ENCODE results near the gene MYOM3.

MYOM3 gene

DNA sequence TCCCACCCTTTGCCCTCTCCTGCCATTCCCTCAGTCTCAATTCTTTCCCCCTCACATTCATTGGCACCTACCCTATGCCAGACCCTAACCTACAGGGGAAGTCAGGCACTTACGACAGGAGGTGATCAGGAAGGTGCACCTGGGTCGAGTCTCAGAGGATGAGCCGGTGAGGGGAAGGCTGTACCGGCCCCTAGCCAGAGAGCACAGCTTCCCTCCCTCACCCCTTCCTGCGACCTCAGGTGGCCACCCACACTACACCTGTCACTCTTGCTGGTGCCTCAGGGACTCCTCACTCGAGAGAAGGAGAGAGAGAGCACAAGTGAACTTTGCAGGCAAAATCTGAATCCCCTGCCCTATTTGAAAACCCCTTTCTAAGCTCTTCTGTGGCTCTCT lies 1.7 kb upstream of the MYOM3 start:
- DNase-seq: no peak

DNA sequence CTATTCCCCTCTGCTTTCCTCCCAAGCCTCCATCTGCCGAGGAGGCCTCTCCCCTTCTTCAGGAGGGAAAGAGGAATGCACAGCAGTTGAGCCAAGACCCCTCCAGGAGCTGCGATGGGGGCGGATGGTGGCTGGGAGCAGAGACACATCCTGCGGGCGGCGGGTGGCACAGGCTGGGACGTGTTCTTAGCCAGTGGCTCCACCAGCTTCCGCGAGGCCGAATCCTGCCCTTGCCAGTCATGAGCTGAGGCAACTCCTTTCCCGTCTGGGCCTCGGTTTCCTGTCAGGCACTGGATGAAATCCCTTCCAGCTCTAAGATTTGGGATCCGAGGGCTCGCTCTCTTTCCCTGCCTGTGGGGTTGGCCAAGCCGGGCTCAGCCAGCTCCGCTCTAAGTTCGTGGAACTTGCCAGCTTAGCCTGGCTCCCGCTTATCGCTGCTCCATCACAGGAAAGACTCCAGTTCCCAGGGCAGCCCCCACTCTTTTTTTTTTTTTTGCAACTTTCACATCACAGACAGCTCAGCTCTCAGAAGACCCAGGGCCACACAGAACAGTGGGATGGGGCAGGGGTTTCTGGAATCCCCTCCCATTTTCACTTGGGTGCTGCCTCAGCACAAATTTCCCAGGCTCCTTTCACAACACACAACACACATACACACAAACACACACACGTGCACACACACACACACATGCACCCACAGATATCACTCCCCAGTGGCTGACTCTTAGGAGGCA lies 506 bp downstream of the MYOM3 start:
- no peak for DNase-seq

DNA sequence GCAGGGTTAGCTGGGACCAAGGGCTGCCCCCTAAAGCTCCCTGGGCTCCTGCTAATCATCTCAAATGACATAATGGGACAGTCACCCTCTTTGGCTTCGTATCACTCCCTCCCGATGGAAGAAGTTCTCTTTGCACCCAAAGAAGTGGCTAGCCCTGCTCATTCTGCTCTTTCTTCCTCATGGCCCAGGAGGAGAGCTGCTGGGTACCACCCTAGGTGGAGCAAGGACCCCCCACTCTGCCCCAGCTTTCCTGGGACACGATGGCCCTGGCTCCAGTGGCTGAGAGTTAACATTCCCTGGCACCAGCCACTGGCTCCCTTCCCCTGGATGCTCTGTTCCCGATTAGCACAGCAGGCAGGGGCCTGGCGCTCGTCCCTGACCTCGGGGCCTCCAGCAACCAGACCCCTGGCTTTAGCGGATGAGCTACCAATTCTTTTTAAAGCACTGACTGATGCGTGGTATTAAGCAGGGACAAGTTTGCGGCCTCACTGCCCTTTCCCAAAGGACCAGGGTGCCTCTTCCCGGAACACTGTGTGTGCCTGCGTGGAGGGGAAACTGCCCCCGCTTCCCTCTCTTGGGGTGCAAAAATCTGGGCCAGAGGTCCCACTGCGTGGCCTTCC lies 1.2 kb downstream of the MYOM3 start:
- DNase-seq: no peak

DNA sequence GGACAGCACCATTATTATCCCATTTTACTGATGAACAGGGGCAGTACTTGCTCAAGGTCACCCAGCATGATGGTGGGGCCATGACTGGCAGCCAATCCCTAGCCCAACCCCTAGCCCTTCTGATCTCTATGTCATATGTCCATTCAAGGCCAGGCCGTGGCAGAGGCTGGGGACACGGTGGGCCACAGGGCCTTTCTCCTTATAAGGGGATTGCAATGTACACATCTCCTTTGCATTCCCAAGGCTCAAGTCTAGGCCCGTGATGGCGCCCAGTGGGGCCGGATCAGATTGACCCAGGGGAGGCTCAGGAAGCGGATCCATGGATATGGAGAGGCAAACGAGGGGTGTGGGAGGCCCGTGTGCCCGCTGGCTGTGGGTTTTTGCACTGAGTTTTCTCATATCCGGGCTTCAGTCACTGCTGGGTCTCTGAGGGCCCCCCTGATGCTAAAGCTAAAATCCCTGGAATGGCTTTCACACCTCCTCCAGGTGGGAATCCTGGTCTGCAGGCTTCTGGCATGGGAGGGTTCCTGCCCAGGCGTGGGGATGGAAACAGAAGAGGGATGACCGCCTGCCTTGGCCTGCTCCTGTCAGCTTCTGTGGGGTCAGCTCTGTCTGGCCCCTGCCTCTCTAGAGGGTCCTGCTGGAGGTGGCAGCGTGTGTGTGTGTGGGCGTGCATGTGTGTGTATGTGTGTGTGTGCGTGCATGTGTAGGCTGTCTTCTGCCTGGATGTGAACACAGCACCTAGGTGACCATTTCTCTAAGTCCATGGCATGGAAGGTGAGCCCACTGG lies 2.1 kb downstream of the MYOM3 start:
- no peak for DNase-seq

DNA sequence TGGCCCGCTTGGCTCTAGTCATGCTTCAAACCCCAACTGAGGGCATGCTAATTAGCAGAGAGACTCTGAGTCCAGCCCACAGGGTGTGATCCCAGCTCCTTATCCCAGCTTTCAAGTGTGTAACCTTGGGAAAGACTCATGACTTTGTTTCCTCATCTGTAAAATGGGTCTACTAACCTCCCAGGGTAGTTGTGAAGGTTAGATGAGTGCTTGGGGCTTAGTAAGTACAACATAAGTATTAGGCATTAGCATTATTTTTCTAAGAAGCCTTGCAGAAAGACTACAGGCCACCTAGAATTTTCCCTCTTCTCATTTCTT lies 2.8 kb downstream of the MYOM3 start:
- no peak for DNase-seq

DNA sequence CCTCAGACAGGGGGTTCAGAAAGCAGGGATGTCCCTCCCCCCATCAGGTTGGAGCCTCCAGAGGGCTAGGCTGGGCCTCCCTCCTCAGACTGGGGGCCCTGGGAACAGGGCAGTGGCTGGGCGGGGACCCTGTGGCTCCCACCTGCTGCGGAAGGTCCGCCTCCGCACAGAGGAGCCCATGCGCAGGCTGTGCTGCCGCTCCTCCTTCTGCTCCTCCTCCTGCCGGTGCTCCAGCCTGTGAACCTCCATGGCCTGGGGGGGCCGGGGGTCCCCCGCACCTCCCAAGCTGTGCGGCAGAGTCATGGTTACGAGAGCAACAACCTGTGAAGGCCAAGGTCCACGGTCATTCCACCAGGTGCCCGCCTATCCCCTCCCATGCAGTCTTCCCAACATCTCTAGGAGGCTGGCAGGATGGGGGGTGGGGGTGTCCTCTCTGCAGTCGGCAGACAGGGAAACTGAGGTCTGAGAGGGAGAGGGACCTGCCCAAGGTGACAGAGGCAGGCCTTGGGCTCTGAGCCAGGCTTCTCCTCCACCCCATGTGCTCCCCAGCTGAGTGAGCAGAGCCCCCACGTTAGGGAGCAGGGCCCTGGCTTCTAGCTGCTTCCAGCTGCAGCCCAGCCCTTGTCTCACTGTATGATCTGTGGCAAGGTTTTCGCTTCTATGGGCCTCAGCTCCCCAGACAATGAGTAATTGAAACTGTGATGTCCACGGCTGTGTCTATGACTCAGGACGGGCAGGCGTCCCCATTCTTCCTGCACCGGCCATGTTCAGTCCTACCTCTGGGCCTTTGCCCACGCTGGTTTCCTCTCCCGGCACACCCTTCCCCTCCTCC lies 3.4 kb downstream of the MYOM3 start:
- DNase-seq: no peak

DNA sequence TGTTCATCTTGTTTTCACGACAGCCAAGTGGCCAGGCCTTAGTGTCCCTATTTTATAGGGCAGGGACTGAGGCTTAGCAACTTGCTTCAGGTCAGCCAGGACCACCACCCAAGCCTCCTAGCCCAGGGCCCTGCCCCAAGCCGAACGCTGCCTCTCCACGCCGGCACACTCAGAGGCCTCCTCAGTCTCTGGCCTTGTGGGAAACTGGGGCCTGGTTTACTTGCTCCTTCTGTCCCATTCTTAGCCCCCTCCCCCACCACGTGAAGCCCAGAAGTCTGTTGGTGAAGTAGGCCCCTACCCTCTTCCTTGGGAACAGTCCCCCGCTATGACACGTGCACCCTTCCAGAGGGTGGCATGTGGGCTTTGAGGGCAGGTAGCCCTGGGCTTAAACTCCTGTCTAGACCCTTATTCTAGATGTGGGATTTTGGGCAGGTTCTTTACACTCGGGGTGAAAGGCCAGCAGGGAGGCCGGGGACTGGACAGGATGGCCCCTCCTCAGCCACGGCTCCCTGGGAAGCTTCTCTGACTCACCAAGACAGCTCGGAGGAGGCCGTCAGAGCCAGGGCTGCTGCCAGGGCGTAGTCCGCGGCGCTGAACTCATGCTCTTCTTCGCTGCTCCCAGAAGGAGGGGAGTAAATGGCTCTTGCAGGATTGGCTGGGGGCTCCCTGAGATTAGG lies 4.3 kb downstream of the MYOM3 start:
- no peak for DNase-seq

DNA sequence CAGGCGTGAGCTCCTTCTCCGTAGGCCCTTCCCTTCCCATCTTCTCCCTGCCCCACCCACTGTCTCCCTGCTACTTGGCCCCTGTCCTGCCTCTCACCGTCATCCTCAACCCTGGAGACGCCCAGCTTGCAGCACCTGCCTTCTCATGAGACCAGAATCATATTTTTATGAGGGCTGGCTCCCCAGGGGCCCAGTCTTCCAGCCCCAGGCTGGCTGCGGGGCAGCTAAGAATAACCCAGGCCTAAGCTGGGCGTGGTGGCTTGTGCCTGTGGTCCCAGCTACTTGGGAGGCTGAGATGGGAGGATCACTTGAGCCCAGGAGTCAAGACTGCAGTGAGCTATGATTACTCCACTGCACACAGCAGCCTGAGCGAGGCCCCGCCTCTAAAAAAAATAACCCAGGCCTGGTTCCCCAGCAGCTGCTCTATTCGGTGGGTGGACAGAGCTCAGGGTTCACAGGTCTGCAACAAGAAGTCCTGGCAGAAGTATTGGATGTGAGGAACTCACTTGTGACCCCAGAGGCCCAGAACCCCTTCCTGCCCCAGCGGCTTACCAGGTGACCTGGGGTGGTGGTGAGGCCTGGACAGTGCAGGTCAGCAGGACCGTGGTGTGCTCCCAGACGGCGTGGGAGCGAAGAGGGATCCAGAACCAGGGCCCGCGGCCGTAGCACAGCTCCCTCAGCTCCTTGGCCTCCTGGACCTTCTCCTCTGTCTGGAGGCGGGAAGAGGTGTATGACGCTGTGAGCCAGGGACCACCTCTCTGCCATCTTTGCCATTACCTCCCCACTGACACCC lies 6.4 kb downstream of the MYOM3 start:
- DNase-seq: no peak

DNA sequence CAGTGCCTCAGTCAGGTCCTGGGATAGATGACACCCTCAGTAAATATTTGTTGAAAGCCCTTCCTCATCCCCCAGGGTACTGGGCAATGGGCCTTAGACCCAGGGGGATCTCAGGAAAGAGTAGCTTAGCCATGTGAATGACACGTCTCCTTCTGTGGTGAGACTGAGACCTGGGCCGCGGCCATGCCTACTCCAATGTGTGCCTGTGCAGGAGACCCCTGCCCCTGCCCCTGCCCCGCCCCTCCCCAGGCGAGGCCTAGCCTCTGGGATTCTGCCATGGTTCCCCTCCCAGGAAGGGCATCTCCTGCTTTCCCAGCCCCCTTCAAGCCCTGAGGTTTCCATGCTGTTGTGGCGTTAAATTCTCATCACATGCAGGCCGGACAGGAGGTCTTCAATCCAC lies 7.1 kb downstream of the MYOM3 start:
- no peak for DNase-seq

DNA sequence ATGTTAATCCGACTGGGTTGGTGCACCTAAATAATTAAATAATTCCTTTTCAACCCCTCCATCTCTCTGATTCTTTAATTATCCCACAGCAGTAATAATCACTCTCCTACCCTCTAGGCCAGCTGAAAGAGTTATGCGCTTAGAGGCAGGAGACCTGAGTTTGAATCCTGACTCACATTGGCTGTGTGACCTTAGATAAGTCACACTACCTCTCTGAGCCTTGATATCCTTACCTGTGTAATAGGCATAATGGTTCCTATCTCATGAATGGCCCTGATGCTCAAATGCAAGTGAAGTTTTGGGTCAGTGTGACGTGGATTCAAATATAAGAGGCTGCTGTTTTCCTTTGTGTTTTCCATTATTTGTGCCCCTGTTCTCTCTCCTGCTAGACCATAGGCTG lies 8.1 kb downstream of the MYOM3 start:
- DNase-seq: no peak

DNA sequence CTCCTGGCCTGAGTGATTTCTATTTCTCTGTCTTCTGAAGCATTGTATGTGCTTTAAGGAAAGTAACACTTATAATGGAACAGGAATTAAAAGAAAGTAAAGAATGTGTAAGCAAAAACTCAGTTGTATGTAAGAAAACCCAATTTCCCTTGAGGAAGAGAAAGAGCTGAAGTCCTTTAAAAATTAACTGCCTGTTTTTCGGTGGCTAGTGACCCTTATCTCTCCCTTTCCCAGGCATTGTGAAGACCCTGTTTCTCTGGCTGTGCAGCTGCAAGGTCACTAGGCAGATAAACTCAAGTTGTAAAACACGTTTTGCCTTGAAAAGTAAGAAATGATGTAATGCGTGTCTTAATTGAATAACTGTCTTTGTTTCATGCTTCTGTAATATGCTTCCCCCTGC lies 8.5 kb downstream of the MYOM3 start:
- no peak for DNase-seq

DNA sequence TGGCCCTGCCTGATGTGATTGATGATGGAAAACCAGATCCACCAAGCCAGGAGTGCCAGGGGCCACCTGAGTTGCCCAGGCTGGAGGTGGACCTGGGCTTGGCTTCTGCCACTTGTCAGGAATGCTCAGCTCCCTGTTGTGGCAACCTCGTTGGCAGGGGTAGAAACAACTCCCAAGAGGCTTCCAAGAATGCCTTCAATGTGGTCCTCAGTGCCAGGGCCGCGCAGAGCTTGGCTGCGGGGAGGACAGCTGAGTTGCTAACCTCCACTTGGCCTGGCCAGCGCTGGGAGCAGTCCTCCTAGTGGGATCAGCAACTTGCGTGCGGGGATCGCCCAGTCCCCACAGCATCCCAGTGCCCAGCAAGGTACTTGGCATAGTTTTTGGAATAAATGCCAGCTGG lies 9.0 kb downstream of the MYOM3 start:
- no peak for DNase-seq

DNA sequence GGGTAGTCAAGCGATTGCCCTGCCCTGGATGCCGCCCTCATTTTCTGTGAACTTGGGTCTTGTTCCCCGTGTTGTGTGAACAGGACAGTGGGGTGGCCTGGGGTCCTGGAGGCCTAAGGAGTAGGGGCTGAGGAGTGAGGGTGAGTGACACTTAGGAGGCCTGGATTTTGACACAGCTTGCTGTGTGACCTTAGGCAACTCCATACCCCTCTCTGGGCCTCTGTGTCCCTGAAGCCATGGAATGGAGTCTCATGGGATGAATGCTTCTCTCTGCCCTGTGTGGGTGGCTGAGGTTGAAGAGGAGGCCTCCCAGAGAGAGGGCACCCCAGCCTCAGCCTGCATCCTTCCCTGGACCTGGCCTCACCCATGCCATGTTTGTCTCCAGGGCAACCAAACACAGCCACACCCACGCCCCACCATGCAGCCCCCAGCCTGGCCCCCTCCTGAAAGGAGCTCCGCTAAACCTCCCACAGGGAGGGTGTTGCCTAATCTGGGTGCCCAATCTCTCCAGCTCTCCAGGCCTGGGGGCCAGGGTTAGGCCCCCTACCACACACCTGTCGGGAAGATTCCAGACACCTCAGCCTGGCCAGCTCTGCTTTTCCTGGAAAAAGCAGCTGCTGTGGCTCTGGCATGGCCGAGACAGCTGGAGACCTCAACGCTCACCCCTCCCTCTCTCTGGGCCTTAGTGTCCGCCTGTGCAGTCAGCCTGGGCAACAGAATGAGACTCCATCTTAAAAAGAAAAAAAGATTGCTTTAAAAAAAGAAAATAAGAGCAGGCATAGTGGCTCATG lies 9.9 kb downstream of the MYOM3 start:
- DNase-seq: no peak

DNA sequence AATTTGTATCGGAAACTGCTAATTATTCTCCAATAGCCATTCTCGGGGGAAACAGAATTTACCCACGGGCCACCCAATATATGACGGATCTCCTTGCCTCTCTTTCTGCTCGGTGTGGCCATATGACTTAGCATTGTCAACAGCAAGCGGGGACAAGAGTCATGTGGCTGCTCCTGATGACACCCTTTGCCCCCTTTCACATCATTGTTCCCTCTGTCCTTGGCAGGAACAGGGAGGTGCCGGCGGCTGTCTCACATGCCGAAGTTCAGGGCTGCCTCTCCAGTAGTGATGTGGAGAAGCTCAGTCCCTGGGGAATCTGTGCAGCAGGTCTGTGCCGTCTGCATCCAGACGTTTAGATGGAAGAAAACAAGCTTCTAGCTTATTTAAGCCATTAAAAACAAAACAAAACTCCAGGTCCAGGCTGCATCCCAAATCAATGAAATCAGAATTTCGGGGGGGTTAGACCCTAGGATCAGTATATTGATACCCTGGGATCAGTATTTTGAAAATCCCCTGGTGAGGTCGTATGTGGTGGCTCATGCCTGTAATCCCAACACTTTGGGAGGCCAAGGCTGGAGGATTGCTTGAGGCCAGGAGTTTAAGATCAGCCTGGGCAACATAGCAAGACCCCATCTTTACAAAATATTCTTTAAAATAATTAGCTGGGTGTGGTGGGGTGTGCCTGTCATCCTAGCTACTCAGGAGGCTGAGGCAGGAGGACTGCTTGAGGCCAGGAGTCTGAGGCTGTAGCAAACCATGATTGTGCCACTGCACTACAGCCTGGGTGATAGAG lies 10.8 kb downstream of the MYOM3 start:
- DNase-seq: no peak

DNA sequence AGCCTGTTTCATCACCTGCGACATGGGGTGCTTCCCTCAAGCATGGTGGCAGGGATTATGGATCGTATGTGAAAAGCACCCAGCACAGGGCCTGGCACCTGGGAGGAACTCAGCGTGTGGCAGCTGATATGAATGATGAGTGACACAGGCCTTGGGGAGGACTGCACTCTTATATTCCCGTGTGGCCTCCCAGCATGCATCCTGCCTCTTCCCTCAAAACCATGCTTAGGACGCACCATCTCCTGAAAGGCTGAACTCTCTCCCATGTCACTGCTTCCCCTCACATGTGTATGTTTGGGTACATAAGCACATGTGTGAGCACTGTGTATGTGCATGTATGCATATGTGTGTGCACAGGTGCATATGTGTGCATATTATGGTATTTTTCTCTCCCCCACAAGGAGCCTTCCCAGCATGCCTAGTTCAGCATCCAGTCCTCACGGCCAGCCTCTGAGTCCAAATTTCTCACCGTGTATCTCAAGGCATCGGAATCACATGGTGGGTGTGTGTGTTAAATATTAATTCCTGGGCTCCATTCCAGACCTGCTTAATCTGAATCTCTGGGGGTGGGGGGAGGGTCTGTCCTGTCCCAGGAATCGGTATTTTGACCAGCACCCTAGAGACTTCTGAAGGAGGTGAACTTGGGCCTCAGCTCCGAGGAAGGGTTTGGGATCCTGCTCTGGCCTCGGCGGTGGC lies 12.8 kb downstream of the MYOM3 start:
- no peak for DNase-seq

DNA sequence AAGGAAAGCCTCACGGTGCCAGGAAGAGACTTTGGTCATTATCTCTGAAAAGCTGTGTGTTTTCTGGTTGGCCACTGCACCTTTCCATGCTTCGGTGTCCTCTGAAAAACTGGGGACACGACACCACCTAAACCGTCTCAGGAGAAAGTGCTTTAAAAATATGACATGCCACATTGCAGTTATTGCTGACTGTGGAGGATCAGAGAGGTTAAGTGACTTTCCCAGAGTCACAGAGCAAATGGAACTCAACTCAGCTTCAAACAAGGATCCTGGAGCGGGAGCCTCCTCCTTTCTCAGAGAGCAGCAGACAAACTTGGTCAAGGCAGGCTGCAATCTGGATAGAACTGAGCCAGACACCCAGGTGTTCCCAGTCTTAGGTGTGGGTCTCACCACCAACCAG lies 13.8 kb downstream of the MYOM3 start:
- no peak for DNase-seq

DNA sequence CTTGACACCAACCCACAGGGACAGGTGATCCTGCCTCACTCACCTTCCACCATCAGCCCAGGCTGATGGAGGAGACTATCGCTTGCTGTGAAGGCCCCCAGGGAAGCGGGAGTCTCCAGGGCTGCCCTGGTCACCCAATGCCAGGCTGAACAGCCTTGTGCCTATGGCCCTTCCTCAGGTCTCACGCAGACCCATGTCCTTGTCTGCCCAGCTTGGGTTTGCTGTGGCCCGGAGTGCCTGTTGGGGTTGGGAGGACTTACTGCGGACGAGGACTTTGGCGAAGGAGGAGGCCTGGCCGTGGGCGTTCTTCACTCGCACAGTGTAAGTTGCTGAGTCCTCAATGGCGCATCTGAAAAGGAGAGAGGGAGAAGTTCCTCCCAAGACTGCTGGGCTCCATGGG lies 14.3 kb downstream of the MYOM3 start:
- no peak for DNase-seq

DNA sequence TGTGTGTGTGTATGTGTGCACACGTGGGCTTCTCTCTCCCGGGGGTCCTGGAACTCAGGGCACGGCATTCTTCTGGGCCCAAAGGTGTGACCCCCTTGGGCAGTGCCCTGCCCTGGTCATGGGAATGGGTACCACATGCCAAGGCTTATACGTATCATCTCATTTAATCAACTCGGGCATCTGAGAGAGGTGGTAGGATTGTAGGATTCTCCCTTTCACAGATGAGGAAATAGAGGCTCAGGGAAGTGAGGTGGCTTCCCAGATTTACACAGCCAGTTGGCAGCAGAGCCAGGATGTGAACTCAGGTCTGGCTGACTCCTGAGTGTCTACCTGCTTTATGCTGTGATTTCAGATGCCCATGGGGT lies 15.2 kb downstream of the MYOM3 start:
- no peak for DNase-seq

DNA sequence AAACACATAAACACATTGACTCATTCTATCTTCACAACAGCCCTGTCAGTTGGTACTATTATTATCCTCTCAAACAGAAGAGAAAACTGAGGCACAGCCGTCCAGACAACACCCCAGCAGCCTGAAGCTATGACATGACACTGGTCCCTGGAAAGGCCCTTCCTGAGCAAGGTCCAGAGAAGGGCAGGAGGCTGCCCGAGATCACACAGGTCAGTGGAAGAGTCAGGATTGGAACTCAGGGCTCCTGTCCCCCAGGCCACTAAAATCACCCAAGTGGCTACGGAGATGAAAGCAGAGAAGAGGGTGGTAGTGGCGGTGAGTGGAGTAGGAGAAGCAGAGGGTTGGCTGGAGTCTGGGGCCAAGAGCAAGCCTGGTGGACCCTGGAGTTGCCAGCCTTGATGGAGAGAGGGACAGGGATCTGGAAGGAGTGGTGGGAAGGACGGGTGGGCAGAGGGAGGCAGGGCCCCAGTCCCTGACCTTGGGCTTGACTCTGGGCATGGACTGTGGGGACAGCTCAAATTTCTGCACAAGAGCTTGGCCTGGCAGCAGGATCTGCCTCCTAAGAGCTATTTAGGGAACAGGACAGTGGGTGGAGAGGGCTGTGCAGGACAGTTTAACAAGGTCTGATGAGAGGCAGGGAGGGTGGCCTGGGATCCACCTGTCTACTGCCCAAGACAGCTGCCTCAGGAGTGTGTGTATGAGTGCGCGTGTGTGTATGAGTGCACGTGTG lies 15.8 kb downstream of the MYOM3 start:
- DNase-seq: no peak
